ENCODE results near the gene CD44. TPM values are rescaled to one million over a fixed set of nuclear protein-coding genes. Genes with fewer than 3 reads are reported as not detected.

Gene CD44
- total RNA-seq, 4 donors from 2014 or later, result 92.7 to 627 (median 158) TPM

DNA sequence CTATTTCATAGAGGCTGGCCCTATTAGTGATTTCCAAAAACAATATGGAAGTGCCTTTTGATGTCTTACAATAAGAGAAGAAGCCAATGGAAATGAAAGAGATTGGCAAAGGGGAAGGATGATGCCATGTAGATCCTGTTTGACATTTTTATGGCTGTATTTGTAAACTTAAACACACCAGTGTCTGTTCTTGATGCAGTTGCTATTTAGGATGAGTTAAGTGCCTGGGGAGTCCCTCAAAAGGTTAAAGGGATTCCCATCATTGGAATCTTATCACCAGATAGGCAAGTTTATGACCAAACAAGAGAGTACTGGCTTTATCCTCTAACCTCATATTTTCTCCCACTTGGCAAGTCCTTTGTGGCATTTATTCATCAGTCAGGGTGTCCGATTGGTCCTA lies 91.4 kb downstream of the CD44 start:
- ATAC-seq (ENCODE audit: low FRiP score), result no peak
- TF ChIP-seq, protein P1, sequence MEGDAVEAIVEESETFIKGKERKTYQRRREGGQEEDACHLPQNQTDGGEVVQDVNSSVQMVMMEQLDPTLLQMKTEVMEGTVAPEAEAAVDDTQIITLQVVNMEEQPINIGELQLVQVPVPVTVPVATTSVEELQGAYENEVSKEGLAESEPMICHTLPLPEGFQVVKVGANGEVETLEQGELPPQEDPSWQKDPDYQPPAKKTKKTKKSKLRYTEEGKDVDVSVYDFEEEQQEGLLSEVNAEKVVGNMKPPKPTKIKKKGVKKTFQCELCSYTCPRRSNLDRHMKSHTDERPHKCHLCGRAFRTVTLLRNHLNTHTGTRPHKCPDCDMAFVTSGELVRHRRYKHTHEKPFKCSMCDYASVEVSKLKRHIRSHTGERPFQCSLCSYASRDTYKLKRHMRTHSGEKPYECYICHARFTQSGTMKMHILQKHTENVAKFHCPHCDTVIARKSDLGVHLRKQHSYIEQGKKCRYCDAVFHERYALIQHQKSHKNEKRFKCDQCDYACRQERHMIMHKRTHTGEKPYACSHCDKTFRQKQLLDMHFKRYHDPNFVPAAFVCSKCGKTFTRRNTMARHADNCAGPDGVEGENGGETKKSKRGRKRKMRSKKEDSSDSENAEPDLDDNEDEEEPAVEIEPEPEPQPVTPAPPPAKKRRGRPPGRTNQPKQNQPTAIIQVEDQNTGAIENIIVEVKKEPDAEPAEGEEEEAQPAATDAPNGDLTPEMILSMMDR (IDR thresholded peaks at IDR 0.05), result no peak

DNA sequence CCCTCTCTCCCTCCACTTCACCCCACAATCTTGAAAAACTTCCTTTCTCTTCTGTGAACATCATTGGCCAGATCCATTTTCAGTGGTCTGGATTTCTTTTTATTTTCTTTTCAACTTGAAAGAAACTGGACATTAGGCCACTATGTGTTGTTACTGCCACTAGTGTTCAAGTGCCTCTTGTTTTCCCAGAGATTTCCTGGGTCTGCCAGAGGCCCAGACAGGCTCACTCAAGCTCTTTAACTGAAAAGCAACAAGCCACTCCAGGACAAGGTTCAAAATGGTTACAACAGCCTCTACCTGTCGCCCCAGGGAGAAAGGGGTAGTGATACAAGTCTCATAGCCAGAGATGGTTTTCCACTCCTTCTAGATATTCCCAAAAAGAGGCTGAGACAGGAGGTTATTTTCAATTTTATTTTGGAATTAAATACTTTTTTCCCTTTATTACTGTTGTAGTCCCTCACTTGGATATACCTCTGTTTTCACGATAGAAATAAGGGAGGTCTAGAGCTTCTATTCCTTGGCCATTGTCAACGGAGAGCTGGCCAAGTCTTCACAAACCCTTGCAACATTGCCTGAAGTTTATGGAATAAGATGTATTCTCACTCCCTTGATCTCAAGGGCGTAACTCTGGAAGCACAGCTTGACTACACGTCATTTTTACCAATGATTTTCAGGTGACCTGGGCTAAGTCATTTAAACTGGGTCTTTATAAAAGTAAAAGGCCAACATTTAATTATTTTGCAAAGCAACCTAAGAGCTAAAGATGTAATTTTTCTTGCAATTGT lies 92.3 kb downstream of the CD44 start:
- ATAC-seq (ENCODE audit: low FRiP score) (no peak), DNase-seq (ENCODE audit: low spot score) (no peak)
- TF ChIP-seq, protein P1 (IDR thresholded peaks at IDR 0.05), result no peak

More for the DNA sequence above, 91.4 kb downstream of the CD44 start:
- no peak for DNase-seq (ENCODE audit: low spot score)

DNA sequence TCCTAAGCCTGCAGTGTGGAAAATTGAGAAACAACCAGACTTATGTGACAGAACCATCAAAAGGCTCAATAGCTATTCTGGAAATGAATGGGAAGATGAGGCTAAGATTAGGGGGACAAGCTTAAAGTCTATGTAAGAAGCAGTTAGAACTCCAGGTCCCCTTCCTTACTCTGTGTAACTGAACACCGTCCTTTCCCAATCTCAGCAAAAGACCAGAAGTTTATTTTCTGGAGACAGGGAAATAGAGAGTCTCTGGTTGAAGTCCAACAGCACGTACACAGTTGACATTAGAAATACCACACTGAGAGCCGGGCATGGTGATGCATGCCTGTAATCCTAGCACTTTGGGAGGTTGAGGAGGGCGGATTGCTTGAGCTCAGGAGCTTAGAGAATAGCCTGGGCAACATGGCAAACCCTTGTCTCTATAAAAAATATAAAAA lies 93.9 kb downstream of the CD44 start:
- no peak for ATAC-seq (ENCODE audit: low FRiP score)
- no peak for DNase-seq (ENCODE audit: low spot score)
- TF ChIP-seq, protein P1 (IDR thresholded peaks at IDR 0.05), result no peak

DNA sequence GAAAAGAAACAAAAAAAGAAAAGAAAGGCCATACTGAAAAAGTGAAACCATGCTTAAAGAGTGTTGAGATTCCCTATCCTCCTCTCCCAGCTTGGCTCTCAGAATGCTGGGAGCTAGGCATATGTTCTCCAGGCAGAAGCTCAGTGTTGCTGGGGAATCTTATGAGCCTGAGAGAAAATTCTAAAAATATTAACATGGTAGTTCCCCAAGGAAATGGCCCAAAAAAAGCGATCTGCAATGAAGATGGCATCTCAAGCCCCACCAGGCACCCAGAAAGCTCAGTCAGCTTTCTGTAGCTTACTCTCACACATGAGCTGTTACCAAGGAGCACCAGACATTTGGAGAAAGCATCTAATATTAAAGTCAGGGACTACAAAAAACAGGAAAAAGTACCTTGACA lies 94.5 kb downstream of the CD44 start:
- DNase-seq (ENCODE audit: low spot score) (no peak), ATAC-seq (ENCODE audit: low FRiP score) (no peak)
- TF ChIP-seq, protein P1 (IDR thresholded peaks at IDR 0.05), result no peak

DNA sequence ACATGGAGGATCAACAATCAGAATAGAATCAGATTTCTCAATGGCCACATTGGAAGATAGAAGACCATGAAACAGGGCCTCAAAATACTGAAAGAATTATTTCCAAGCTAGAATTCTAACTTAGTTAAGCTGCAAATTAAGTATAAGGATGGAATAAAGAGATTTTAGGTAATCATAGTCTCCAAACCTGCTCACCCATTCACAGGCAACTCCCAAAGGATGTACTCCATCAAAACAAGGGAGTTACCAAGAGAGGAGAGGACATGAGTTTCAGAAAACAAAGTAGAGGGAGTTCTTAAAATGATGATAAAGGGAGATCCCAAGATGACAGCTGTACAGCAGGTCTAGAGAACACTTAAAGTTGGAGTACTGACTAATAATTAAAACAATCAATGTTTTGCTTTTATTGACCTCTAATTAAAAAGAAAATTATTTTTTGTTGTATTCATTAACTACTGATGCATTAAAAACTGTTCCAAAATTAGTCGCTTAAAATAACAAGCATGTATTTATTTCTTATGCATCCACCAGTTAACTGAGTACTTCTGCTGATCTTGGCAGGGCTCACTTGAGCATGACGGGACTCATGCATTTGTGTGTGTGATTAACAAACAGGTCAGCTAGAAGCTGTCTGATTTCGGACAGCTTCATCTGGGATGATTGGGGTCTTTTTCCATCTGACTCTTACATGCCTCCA lies 95.6 kb downstream of the CD44 start:
- DNase-seq (ENCODE audit: low spot score) (no peak), ATAC-seq (ENCODE audit: low FRiP score) (no peak)
- TF ChIP-seq, protein P1 (IDR thresholded peaks at IDR 0.05), result no peak

DNA sequence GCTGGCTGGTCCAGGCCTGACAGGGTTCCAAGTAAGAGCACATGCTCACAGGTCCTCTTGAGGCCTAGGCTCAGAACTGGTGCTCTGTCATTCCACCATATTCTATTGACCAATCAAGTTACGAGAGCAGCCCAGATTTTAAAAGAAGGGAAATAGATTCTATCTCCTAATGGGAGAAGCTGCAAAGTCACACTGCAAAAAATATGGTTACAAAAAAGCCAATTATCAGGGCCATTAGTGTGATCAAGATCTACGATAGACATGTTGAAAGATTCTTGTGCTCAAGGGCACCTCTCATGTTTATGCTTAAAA lies 96.1 kb downstream of the CD44 start:
- TF ChIP-seq, protein P1 (IDR thresholded peaks at IDR 0.05), result no peak
- DNase-seq (ENCODE audit: low spot score) (no peak), ATAC-seq (ENCODE audit: low FRiP score) (no peak)

DNA sequence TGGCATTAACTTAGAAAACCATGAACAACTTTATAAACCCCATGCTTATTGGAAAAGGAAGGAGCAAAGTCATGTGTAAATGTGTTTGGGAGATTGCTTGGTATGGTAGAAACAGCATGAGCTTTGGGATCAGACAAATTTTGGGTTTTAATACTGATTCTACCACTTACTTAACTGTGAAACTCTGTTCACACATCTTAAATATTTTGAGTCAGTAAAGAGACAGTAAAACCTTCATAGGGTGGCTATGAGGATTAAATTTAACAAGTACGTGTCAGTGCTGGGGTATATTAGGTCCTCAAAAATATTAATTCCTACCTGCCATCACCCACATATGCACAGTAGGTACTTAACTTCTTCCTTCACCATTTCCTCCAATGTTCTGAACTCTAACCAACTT lies 96.5 kb downstream of the CD44 start:
- TF ChIP-seq, protein P1 (IDR thresholded peaks at IDR 0.05), result no peak
- no peak for ATAC-seq (ENCODE audit: low FRiP score)
- DNase-seq (ENCODE audit: low spot score), result no peak
